ENCODE data around the gene MKLN1.

GRCh38 chr7:131401194-131401593 is 73.5 kb downstream of the MKLN1 start:
- TF ChIP-seq GATA3 (IDR thresholded peaks at IDR 0.05; ENCODE audit: low read depth, low read length) (no peak), GATA2 (IDR thresholded peaks at IDR 0.05; ENCODE audit: low read depth, low read length) (no peak)

All from SH-SY5Y (cell line).